ENCODE data around the gene KCNMA1. TPM values are rescaled to one million over a fixed set of nuclear protein-coding genes. Genes with fewer than 3 reads are reported as not detected.

Gene KCNMA1
- polyA plus RNA-seq, 1 donor from 2014 or later = 60.8 TPM

- H3K79me2 ChIP-seq (replicated peaks; ENCODE audit: insufficient read depth, low read length) = no peaks in the 10 kb centered on the region
- TF ChIP-seq TAF1 (IDR thresholded peaks at IDR 0.05; ENCODE audit: low read depth) (no peak), EP300 (conservative IDR thresholded peaks at IDR 0.05; ENCODE audit: poor library complexity, severe bottlenecking) (no peak), POLR2AphosphoS5 (IDR thresholded peaks at IDR 0.05) (no peak), EZH2 (IDR thresholded peaks at IDR 0.05; ENCODE audit: borderline replicate concordance, insufficient read depth, low read length, poor library complexity, severe bottlenecking) (no peak), RAD21 (conservative IDR thresholded peaks at IDR 0.05) (no peak), SMC3 (conservative IDR thresholded peaks at IDR 0.05; ENCODE audit: poor library complexity) (no peak), MXI1 (conservative IDR thresholded peaks at IDR 0.05; ENCODE audit: poor library complexity, severe bottlenecking) (no peak)
- TF ChIP-seq, protein P1, sequence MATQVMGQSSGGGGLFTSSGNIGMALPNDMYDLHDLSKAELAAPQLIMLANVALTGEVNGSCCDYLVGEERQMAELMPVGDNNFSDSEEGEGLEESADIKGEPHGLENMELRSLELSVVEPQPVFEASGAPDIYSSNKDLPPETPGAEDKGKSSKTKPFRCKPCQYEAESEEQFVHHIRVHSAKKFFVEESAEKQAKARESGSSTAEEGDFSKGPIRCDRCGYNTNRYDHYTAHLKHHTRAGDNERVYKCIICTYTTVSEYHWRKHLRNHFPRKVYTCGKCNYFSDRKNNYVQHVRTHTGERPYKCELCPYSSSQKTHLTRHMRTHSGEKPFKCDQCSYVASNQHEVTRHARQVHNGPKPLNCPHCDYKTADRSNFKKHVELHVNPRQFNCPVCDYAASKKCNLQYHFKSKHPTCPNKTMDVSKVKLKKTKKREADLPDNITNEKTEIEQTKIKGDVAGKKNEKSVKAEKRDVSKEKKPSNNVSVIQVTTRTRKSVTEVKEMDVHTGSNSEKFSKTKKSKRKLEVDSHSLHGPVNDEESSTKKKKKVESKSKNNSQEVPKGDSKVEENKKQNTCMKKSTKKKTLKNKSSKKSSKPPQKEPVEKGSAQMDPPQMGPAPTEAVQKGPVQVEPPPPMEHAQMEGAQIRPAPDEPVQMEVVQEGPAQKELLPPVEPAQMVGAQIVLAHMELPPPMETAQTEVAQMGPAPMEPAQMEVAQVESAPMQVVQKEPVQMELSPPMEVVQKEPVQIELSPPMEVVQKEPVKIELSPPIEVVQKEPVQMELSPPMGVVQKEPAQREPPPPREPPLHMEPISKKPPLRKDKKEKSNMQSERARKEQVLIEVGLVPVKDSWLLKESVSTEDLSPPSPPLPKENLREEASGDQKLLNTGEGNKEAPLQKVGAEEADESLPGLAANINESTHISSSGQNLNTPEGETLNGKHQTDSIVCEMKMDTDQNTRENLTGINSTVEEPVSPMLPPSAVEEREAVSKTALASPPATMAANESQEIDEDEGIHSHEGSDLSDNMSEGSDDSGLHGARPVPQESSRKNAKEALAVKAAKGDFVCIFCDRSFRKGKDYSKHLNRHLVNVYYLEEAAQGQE (IDR thresholded peaks at IDR 0.05; ENCODE audit: borderline replicate concordance) = no peak
- TF ChIP-seq, protein P2, sequence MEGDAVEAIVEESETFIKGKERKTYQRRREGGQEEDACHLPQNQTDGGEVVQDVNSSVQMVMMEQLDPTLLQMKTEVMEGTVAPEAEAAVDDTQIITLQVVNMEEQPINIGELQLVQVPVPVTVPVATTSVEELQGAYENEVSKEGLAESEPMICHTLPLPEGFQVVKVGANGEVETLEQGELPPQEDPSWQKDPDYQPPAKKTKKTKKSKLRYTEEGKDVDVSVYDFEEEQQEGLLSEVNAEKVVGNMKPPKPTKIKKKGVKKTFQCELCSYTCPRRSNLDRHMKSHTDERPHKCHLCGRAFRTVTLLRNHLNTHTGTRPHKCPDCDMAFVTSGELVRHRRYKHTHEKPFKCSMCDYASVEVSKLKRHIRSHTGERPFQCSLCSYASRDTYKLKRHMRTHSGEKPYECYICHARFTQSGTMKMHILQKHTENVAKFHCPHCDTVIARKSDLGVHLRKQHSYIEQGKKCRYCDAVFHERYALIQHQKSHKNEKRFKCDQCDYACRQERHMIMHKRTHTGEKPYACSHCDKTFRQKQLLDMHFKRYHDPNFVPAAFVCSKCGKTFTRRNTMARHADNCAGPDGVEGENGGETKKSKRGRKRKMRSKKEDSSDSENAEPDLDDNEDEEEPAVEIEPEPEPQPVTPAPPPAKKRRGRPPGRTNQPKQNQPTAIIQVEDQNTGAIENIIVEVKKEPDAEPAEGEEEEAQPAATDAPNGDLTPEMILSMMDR (IDR thresholded peaks at IDR 0.05; ENCODE audit: poor library complexity, severe bottlenecking) = no peak
- no peaks in the 10 kb centered on the region for H3F3A ChIP-seq (ENCODE audit: insufficient read depth, low read length, poor library complexity, severe bottlenecking)
- no peaks in the 10 kb centered on the region for H3K27me3 ChIP-seq (ENCODE audit: insufficient read depth, low read depth, low read length)
- no peak overlapping the region for H3K4me3 ChIP-seq (ENCODE audit: low read length)
- no peak overlapping the region for H3K4me2 ChIP-seq (ENCODE audit: low read length)
- H3K27ac ChIP-seq (ENCODE audit: low read length) = no peak overlapping the region
- no peak overlapping the region for H3K9ac ChIP-seq (ENCODE audit: low read length)
- H2AFZ ChIP-seq (ENCODE audit: low read depth, low read length) = no peak overlapping the region
- no peaks in the 10 kb centered on the region for H3K36me3 ChIP-seq (ENCODE audit: insufficient read depth, low read length)
- no peaks in the 10 kb centered on the region for H3K9me2 ChIP-seq (ENCODE audit: insufficient read depth, low read length)
- no peaks in the 10 kb centered on the region for H3K9me3 ChIP-seq (ENCODE audit: low read length)
- no peaks in the 10 kb centered on the region for H4K20me1 ChIP-seq (ENCODE audit: insufficient read depth)
Observed at GRCh38 chr10:76928565-76928964, 709.0 kb downstream of the KCNMA1 start.

DNA sequence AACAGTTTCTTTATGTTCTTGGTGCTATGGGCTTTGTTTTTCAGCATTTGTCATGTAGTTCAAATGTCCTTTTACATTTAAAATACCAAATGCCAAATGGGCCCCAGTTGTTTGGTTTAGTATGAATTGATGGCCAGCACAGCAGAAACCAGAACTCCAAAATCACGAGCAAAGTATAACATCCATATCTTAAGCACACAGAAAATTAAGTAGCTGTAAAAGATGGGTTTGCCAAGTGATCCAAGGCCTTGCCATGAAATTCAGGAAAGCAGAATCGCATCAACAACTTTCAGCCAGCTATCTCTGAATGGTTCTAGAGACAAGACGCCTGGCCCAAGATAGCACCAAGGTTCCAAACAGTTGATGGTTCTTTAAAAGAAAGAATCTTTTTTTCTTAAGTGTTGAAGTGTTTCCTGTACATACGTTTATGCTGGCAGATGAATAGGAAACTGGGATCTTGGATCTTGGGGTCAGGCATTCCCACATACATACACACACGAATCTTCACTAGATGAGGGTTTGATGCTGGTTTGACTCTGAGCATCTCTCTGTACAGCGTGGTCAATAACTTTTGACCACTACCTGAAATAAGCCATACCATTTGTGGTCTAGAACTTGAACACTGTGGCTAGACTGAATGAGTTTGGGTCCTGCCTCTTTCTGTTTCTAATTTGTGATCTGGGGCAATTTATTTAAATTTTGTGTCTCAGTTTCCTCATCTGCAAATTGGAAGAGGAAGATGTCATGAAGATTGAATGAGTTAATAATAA is 711.8 kb downstream of the KCNMA1 start:
- Histone ChIP-seq H3K79me2 (replicated peaks; ENCODE audit: insufficient read depth, low read length) (no peaks in the 10 kb centered on the region), H3K9ac (ENCODE audit: low read length) (no peak overlapping the region), H4K20me1 (ENCODE audit: insufficient read depth) (no peaks in the 10 kb centered on the region), H3K27ac (ENCODE audit: low read length) (no peak overlapping the region), H2AFZ (ENCODE audit: low read depth, low read length) (no peak overlapping the region), H3K36me3 (ENCODE audit: insufficient read depth, low read length) (no peaks in the 10 kb centered on the region), H3K9me3 (ENCODE audit: low read length) (no peaks in the 10 kb centered on the region), H3K4me2 (ENCODE audit: low read length) (no peak overlapping the region), H3F3A (ENCODE audit: insufficient read depth, low read length, poor library complexity, severe bottlenecking) (no peaks in the 10 kb centered on the region), H3K9me2 (ENCODE audit: insufficient read depth, low read length) (no peaks in the 10 kb centered on the region), H3K4me3 (ENCODE audit: low read length) (no peak overlapping the region), H3K27me3 (ENCODE audit: insufficient read depth, low read depth, low read length) (no peaks in the 10 kb centered on the region)
- no peak for TF ChIP-seq POLR2AphosphoS5 (IDR thresholded peaks at IDR 0.05)
- TF ChIP-seq, protein P1 (IDR thresholded peaks at IDR 0.05; ENCODE audit: borderline replicate concordance) = no peak
- no peak for TF ChIP-seq TAF1 (IDR thresholded peaks at IDR 0.05; ENCODE audit: low read depth)
- no peak for TF ChIP-seq EP300 (conservative IDR thresholded peaks at IDR 0.05; ENCODE audit: poor library complexity, severe bottlenecking)
- TF ChIP-seq, protein P2 (IDR thresholded peaks at IDR 0.05; ENCODE audit: poor library complexity, severe bottlenecking) = no peak
- no peak for TF ChIP-seq RAD21 (conservative IDR thresholded peaks at IDR 0.05)
- TF ChIP-seq SMC3 (conservative IDR thresholded peaks at IDR 0.05; ENCODE audit: poor library complexity) = no peak
- no peak for TF ChIP-seq EZH2 (IDR thresholded peaks at IDR 0.05; ENCODE audit: borderline replicate concordance, insufficient read depth, low read length, poor library complexity, severe bottlenecking)

Measured in neural cell (in vitro differentiated cells).